ENCODE results near the gene CACNA2D2. TPM values are rescaled to one million over a fixed set of nuclear protein-coding genes. Genes with fewer than 3 reads are reported as not detected.

The CACNA2D2 gene
- total and polyA plus RNA-seq, 2 experiments from 2014 or later, result 0.87 to 1.5 TPM

GRCh38 chr3:50524746-50525145 is 21.3 kb upstream of the CACNA2D2 start:
- Histone ChIP-seq H2AFZ (no peak overlapping the region), H3K27ac (no peak overlapping the region), H3K27me3 (peaks cover 10% of the 10 kb centered on the region), H3K79me2 (no peaks in the 10 kb centered on the region), H3K36me3 (replicated peaks; ENCODE audit: insufficient read depth, low read depth) (no peaks in the 10 kb centered on the region), H3K9me2 (replicated peaks; ENCODE audit: insufficient read depth) (no peaks in the 10 kb centered on the region), H3K9me3 (ENCODE audit: low read depth) (no peaks in the 10 kb centered on the region), H4K20me1 (ENCODE audit: insufficient read depth, poor library complexity, severe bottlenecking) (no peaks in the 10 kb centered on the region), H3K4me3 (no peak overlapping the region), H3K4me1 (ENCODE audit: insufficient read depth) (peaks cover under 1% of the 10 kb centered on the region), H3K4me2 (no peak overlapping the region)
- TF ChIP-seq EZH2phosphoT487 (IDR thresholded peaks at IDR 0.05; ENCODE audit: low read depth, severe bottlenecking, unreplicated experiment), result no peak
- TF ChIP-seq CTCF (IDR thresholded peaks at IDR 0.05; ENCODE audit: poor library complexity), result no peak
- TF ChIP-seq EZH2 (IDR thresholded peaks at IDR 0.05; ENCODE audit: borderline replicate concordance), result no peak
- no peak for DNase-seq (ENCODE audit: low spot score)
- WGBS (ENCODE audit: low lambda C conversion rate, missing lambda C conversion rate), result 79% methylated on average over 5 of the region's 5 CpGs

GRCh38 chr3:50523279-50523811 is 19.9 kb upstream of the CACNA2D2 start:
- Histone ChIP-seq H3K27me3 (peaks cover 4% of the 10 kb centered on the region), H3K27ac (no peak overlapping the region), H3K9me2 (replicated peaks; ENCODE audit: insufficient read depth) (no peaks in the 10 kb centered on the region), H3K36me3 (replicated peaks; ENCODE audit: insufficient read depth, low read depth) (no peaks in the 10 kb centered on the region), H3K4me3 (no peak overlapping the region), H3K4me2 (no peak overlapping the region), H3K79me2 (no peaks in the 10 kb centered on the region), H2AFZ (no peak overlapping the region), H3K4me1 (ENCODE audit: insufficient read depth) (no peaks in the 10 kb centered on the region), H4K20me1 (ENCODE audit: insufficient read depth, poor library complexity, severe bottlenecking) (no peaks in the 10 kb centered on the region), H3K9me3 (ENCODE audit: low read depth) (no peaks in the 10 kb centered on the region)
- no peak for DNase-seq (ENCODE audit: low spot score)
- no peak for TF ChIP-seq EZH2 (IDR thresholded peaks at IDR 0.05; ENCODE audit: borderline replicate concordance)
- TF ChIP-seq CTCF (IDR thresholded peaks at IDR 0.05; ENCODE audit: poor library complexity), result no peak
- no peak for TF ChIP-seq EZH2phosphoT487 (IDR thresholded peaks at IDR 0.05; ENCODE audit: low read depth, severe bottlenecking, unreplicated experiment)
- WGBS (ENCODE audit: low lambda C conversion rate, missing lambda C conversion rate), result 66% methylated on average over 9 of the region's 9 CpGs

GRCh38 chr3:50521572-50521971 is 18.1 kb upstream of the CACNA2D2 start:
- H3K4me3 ChIP-seq, result no peak overlapping the region
- no peaks in the 10 kb centered on the region for H3K9me2 ChIP-seq (replicated peaks; ENCODE audit: insufficient read depth)
- WGBS (ENCODE audit: low lambda C conversion rate, missing lambda C conversion rate), result 44% methylated on average over 5 of the region's 5 CpGs
- H3K79me2 ChIP-seq, result no peaks in the 10 kb centered on the region
- H3K36me3 ChIP-seq (replicated peaks; ENCODE audit: insufficient read depth, low read depth), result no peaks in the 10 kb centered on the region
- TF ChIP-seq EZH2 (IDR thresholded peaks at IDR 0.05; ENCODE audit: borderline replicate concordance), result no peak
- no peak for TF ChIP-seq EZH2phosphoT487 (IDR thresholded peaks at IDR 0.05; ENCODE audit: low read depth, severe bottlenecking, unreplicated experiment)
- no peak for TF ChIP-seq CTCF (IDR thresholded peaks at IDR 0.05; ENCODE audit: poor library complexity)
- no peak for DNase-seq (ENCODE audit: low spot score)
- H3K27me3 ChIP-seq, result peaks cover 4% of the 10 kb centered on the region
- H3K4me2 ChIP-seq, result no peak overlapping the region
- no peak overlapping the region for H3K27ac ChIP-seq
- no peaks in the 10 kb centered on the region for H3K9me3 ChIP-seq (ENCODE audit: low read depth)
- H3K4me1 ChIP-seq (ENCODE audit: insufficient read depth), result peaks cover 6% of the 10 kb centered on the region
- H2AFZ ChIP-seq, result no peak overlapping the region
- no peaks in the 10 kb centered on the region for H4K20me1 ChIP-seq (ENCODE audit: insufficient read depth, poor library complexity, severe bottlenecking)
